ENCODE measurements around the gene PHIP. TPM values are rescaled to one million over a fixed set of nuclear protein-coding genes. Genes with fewer than 3 reads are reported as not detected.

Gene PHIP
- total RNA-seq, 2 experiments from 2014 or later = 33.2 to 34.3 TPM

- POLR2A ChIA-PET = no interaction called here
- no peak for ATAC-seq (ENCODE audit: low read depth)
These were observed 15.3 kb downstream of the PHIP start for GRCh38 chr6:79062708-79063107.

GRCh38 chr6:79057746-79058145, 20.3 kb downstream of the PHIP start:
- peaks cover 6% of the 10 kb centered on the region for H3K4me1 Mint-ChIP-seq
- ATAC-seq (ENCODE audit: low read depth) (no peak), DNase-seq (no peak)
- H3K27ac Mint-ChIP-seq = no peak overlapping the region
- POLR2A ChIA-PET = no interaction called here
- H3K27me3 Mint-ChIP-seq = no peaks in the 10 kb centered on the region
- peaks cover under 1% of the 10 kb centered on the region for H3K9me3 Mint-ChIP-seq
- H3K36me3 Mint-ChIP-seq = peaks cover 42% of the 10 kb centered on the region
- H3K4me3 Mint-ChIP-seq = no peak overlapping the region

More at GRCh38 chr6:79062708-79063107, 15.3 kb downstream of the PHIP start:
- H3K4me1 Mint-ChIP-seq = peaks cover 4% of the 10 kb centered on the region
- no peak overlapping the region for H3K4me3 Mint-ChIP-seq
- H3K9me3 Mint-ChIP-seq = no peaks in the 10 kb centered on the region
- H3K27ac Mint-ChIP-seq = no peak overlapping the region
- peaks cover 11% of the 10 kb centered on the region for H3K36me3 Mint-ChIP-seq
- H3K27me3 Mint-ChIP-seq = no peaks in the 10 kb centered on the region
- DNase-seq = no peak

- peaks cover 3% of the 10 kb centered on the region for H3K9me3 Mint-ChIP-seq
- POLR2A ChIA-PET = no interaction called here
- peaks cover 54% of the 10 kb centered on the region for H3K36me3 Mint-ChIP-seq
- H3K27ac Mint-ChIP-seq = no peak overlapping the region
- peaks cover 6% of the 10 kb centered on the region for H3K4me1 Mint-ChIP-seq
- H3K4me3 Mint-ChIP-seq = no peak overlapping the region
- DNase-seq = no peak
- ATAC-seq (ENCODE audit: low read depth) = no peak
- no peaks in the 10 kb centered on the region for H3K27me3 Mint-ChIP-seq
These were observed 21.8 kb downstream of the PHIP start for GRCh38 chr6:79056226-79056625.

- DNase-seq (no peak), ATAC-seq (ENCODE audit: low read depth) (no peak)
- no peaks in the 10 kb centered on the region for H3K27me3 Mint-ChIP-seq
- no peak overlapping the region for H3K27ac Mint-ChIP-seq
- H3K4me3 Mint-ChIP-seq = no peak overlapping the region
- peaks cover 3% of the 10 kb centered on the region for H3K9me3 Mint-ChIP-seq
- peaks cover 47% of the 10 kb centered on the region for H3K36me3 Mint-ChIP-seq
- POLR2A ChIA-PET = no interaction called here
- peaks cover 6% of the 10 kb centered on the region for H3K4me1 Mint-ChIP-seq
These were observed 29.4 kb downstream of the PHIP start for GRCh38 chr6:79048611-79049010.

- H3K36me3 Mint-ChIP-seq = peaks cover 36% of the 10 kb centered on the region
- H3K27me3 Mint-ChIP-seq = no peaks in the 10 kb centered on the region
- peaks cover 7% of the 10 kb centered on the region for H3K4me1 Mint-ChIP-seq
- no peak for ATAC-seq (ENCODE audit: low read depth)
- no peak overlapping the region for H3K27ac Mint-ChIP-seq
- H3K4me3 Mint-ChIP-seq = no peak overlapping the region
- H3K9me3 Mint-ChIP-seq = no peaks in the 10 kb centered on the region
- no peak for DNase-seq
- POLR2A ChIA-PET = no interaction called here
These were observed 31.0 kb downstream of the PHIP start for GRCh38 chr6:79047072-79047471.

GRCh38 chr6:79045966-79046365, 32.1 kb downstream of the PHIP start:
- H3K9me3 Mint-ChIP-seq = no peaks in the 10 kb centered on the region
- peak overlapping the region; percentile 13 for H3K27ac Mint-ChIP-seq
- ATAC-seq (ENCODE audit: low read depth) (no peak), DNase-seq (no peak)
- H3K27me3 Mint-ChIP-seq = no peaks in the 10 kb centered on the region
- H3K4me3 Mint-ChIP-seq = no peak overlapping the region
- POLR2A ChIA-PET = no interaction called here
- H3K4me1 Mint-ChIP-seq = peaks cover 9% of the 10 kb centered on the region
- H3K36me3 Mint-ChIP-seq = peaks cover 32% of the 10 kb centered on the region

- Mint-ChIP-seq H3K4me3 (no peak overlapping the region), H3K27ac (no peak overlapping the region), H3K9me3 (no peaks in the 10 kb centered on the region), H3K4me1 (peaks cover 15% of the 10 kb centered on the region), H3K27me3 (no peaks in the 10 kb centered on the region), H3K36me3 (peaks cover 36% of the 10 kb centered on the region)
- POLR2A ChIA-PET = interaction anchor here (3.2 kb wide), 1 partner anchor 35 kb away, joined by 14 read pairs; the partner anchor contains the start of gene PHIP
- DNase-seq = no peak
- ATAC-seq (ENCODE audit: low read depth) = no peak
These were observed 35.3 kb downstream of the PHIP start for GRCh38 chr6:79042799-79043126.

- Mint-ChIP-seq H3K27me3 (no peaks in the 10 kb centered on the region), H3K4me1 (peaks cover 15% of the 10 kb centered on the region), H3K4me3 (no peak overlapping the region), H3K27ac (no peak overlapping the region), H3K9me3 (no peaks in the 10 kb centered on the region), H3K36me3 (peaks cover 41% of the 10 kb centered on the region)
- ATAC-seq (ENCODE audit: low read depth) = peak; percentile 54
- POLR2A ChIA-PET = interaction anchor here (3.2 kb wide), 1 partner anchor 35 kb away, joined by 14 read pairs; the partner anchor contains the start of gene PHIP
- no peak for DNase-seq
These were observed 35.8 kb downstream of the PHIP start for GRCh38 chr6:79042088-79042798.

GRCh38 chr6:79040083-79040482, 38.0 kb downstream of the PHIP start:
- H3K27ac Mint-ChIP-seq = no peak overlapping the region
- H3K4me3 Mint-ChIP-seq = no peak overlapping the region
- peaks cover 49% of the 10 kb centered on the region for H3K36me3 Mint-ChIP-seq
- POLR2A ChIA-PET = no interaction called here
- DNase-seq (no peak), ATAC-seq (ENCODE audit: low read depth) (no peak)
- peaks cover 14% of the 10 kb centered on the region for H3K4me1 Mint-ChIP-seq
- H3K9me3 Mint-ChIP-seq = peaks cover 2% of the 10 kb centered on the region
- H3K27me3 Mint-ChIP-seq = no peaks in the 10 kb centered on the region

- Mint-ChIP-seq H3K27me3 (no peaks in the 10 kb centered on the region), H3K36me3 (peaks cover 47% of the 10 kb centered on the region), H3K27ac (no peak overlapping the region), H3K4me1 (peaks cover 14% of the 10 kb centered on the region), H3K9me3 (peaks cover 2% of the 10 kb centered on the region), H3K4me3 (no peak overlapping the region)
- ATAC-seq (ENCODE audit: low read depth) = no peak
- DNase-seq = no peak
- POLR2A ChIA-PET = no interaction called here
These were observed 40.0 kb downstream of the PHIP start for GRCh38 chr6:79038061-79038460.

GRCh38 chr6:79034865-79035264, 43.2 kb downstream of the PHIP start:
- Mint-ChIP-seq H3K4me3 (no peak overlapping the region), H3K9me3 (peaks cover 2% of the 10 kb centered on the region), H3K27ac (no peak overlapping the region), H3K27me3 (no peaks in the 10 kb centered on the region), H3K36me3 (peaks cover 55% of the 10 kb centered on the region), H3K4me1 (peaks cover 8% of the 10 kb centered on the region)
- DNase-seq = no peak
- ATAC-seq (ENCODE audit: low read depth) = no peak
- POLR2A ChIA-PET = no interaction called here

- ATAC-seq (ENCODE audit: low read depth) (no peak), DNase-seq (no peak)
- Mint-ChIP-seq H3K36me3 (peaks cover 47% of the 10 kb centered on the region), H3K27ac (no peak overlapping the region), H3K4me1 (peaks cover 6% of the 10 kb centered on the region), H3K4me3 (no peak overlapping the region), H3K27me3 (no peaks in the 10 kb centered on the region), H3K9me3 (peaks cover 2% of the 10 kb centered on the region)
- POLR2A ChIA-PET = interaction anchor here (1.4 kb wide), 1 partner anchor 44 kb away, joined by 3 read pairs; no protein-coding TSS in a partner anchor
These were observed 44.8 kb downstream of the PHIP start for GRCh38 chr6:79033279-79033678.

- peaks cover 6% of the 10 kb centered on the region for H3K4me1 Mint-ChIP-seq
- H3K36me3 Mint-ChIP-seq = peaks cover 35% of the 10 kb centered on the region
These were observed 46.0 kb downstream of the PHIP start for GRCh38 chr6:79031821-79032590.

GRCh38 chr6:79030511-79030910, 47.5 kb downstream of the PHIP start:
- Mint-ChIP-seq H3K4me1 (peaks cover 5% of the 10 kb centered on the region), H3K36me3 (peaks cover 23% of the 10 kb centered on the region), H3K9me3 (no peaks in the 10 kb centered on the region), H3K27me3 (no peaks in the 10 kb centered on the region), H3K4me3 (no peak overlapping the region), H3K27ac (no peak overlapping the region)
- POLR2A ChIA-PET = no interaction called here
- no peak for ATAC-seq (ENCODE audit: low read depth)
- no peak for DNase-seq

More at GRCh38 chr6:79031821-79032590, 46.0 kb downstream of the PHIP start:
- POLR2A ChIA-PET = interaction anchor here (0.6 kb wide), 1 partner anchor 12 kb away, joined by 3 read pairs; no protein-coding TSS in a partner anchor
- H3K27ac Mint-ChIP-seq = no peak overlapping the region
- no peak for DNase-seq
- no peaks in the 10 kb centered on the region for H3K9me3 Mint-ChIP-seq
- H3K4me3 Mint-ChIP-seq = no peak overlapping the region
- no peak for ATAC-seq (ENCODE audit: low read depth)
- H3K27me3 Mint-ChIP-seq = no peaks in the 10 kb centered on the region

Measured in activated naive CD8-positive, alpha-beta T cell treated with anti-CD3 and anti-CD28 coated beads, Interleukin-2, amount 10 ng/mL, durations not matched to agents 7 days and 5 days (primary cell).